ENCODE measurements around the gene RPS6KC1. TPM values are rescaled to one million over a fixed set of nuclear protein-coding genes. Genes with fewer than 3 reads are reported as not detected.
"Not testable (repeated sequence)": the region's sequence is repeated elsewhere in the genome, so short reads cannot be mapped to it uniquely, and the experiment has no call there.

Gene RPS6KC1
- total RNA-seq, 1 donor from 2014 or later: 50.5 TPM

DNA sequence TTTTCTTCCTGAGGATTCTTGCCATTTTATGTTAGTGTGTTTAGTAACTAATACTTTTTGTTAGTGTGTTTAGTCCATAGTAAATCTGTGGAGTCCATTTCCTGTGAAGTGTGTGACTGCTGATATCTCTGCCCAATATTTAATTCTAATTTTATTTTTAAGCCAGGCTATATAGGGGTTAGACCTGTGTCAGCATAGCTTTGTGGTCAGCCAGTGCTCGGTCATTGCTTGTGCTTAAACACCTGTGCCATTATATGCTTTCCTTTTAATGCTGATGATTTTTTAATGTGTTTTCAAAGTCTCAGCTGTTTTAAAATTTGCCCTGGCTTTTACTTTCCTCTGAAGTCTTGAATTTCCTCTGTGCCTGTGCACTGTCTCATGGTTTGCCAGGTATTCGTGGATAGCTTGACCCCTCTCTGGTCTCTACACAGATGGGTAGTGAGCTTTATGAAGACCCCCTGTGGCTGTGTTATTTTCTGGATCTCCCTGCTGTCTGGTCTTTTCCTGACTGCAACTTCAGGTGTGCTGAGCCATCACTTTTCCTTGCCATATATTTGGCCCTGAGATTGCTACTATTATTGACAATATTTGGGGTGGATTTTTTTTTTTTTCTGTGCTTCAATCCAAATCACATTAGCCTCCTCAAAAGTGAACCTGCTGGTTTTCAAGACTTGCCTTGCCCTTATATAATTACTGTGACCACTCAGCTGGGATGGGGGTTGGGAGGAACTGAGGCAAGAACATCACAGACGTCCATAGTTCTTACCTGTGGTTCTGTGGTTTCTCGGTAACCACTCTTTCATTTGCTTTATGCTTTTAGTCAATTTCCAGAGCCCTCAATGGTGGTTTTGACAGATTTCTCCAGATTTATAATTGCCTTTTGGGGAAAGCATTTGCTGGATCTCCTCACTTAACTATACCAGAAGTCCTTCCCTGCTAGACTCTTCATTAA lies 59.6 kb downstream of the RPS6KC1 start:
- DNase-seq: no peak

DNA sequence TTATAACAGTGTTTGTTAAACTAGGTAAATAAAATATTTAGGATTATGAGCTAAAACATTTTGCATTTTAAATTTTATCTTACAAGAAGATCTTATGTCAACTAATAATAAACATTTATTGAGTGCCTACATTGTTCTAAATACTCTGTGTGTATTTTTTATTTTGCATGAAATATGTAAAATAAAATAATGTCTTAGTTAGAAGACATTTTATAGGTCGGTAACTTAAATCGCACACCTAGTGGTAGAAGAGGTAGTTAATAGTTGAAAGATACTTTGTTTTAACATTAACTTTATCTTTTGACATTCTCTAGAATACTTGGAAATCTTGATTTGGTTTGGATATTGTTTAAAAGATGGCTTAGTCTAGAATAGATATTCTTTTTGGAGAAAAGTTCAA lies 60.5 kb downstream of the RPS6KC1 start:
- DNase-seq: no peak

DNA sequence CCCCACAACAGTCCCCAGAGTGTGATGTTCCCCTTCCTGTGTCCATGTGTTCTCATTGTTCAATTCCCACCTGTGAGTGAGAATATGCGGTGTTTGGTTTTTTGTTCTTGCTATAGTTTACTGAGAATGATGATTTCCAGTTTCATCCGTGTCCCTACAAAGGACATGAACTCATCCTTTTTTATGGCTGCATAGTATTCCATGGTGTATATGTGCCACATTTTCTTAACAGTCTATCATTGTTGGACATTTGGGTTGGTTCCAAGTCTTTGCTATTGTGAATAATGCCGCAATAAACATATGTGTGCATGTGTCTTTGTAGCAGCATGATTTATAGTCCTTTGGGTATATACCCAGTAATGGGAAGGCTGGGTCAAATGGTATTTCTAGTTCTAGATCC lies 61.7 kb downstream of the RPS6KC1 start:
- not testable (repeated sequence) for DNase-seq

DNA sequence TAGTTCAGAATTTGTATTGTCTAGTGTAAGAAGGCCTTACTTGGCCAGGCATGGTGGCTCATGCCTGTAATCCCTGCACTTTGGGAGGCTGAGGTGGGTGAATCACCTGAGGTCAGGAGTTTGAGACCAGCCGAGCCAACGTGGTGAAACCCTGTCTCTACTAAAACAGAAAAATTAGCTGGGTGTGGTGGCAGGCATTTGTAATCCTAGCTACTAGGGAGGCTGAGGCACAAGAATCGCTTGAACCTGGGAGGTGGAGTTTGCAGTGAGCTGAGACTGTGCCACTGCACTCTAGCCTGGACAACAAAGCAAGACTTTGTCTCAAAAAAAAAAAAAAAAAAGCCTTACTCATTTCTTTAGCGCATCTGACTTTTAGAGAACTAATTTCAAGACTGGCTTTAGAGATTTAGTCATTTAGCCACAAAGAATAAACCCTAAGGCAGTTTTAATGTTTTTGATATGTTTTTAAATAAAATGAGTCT lies 66.7 kb downstream of the RPS6KC1 start:
- DNase-seq: not testable (repeated sequence)

GRCh38 chr1:213119794-213120193 lies 68.8 kb downstream of the RPS6KC1 start:
- DNase-seq: no peak

DNA sequence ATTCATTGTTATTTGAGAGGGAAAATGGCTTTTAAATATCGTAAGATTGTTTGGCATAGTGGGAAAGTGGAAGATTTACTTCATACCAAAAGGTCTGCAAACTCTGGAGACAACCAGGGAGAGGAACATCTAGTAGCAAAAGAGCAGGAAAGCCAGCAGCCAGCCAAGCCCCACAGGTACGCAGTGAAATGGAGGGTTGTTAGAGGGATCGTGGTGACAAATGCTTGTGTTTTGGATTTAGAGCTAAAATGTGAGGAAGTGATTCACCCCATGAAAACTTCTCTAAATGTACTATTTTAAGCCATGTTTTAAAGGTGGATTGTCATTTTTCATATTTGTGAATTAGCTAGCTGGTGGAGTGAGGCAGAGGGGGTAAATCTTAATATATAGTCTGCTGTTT lies 69.3 kb downstream of the RPS6KC1 start:
- DNase-seq: no peak

DNA sequence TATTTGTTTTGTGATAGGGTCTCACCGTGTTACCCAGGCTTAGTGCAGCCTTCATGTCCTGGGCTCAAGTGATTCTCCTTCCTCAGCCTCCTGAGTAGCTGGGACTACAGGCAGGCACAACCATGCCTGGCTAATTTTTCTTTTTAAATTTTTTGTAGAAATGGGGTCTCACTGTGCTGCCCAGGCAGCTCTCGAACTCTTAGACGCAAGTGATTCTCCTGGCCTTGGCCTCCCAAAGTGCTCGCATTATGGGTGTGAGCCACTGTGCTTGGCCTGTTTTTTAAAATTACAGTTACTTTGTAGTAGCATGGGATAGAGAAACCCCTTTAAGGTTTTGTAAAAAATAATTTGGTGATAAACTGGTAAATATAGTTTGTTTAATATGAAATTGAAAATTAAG lies 69.9 kb downstream of the RPS6KC1 start:
- no peak for DNase-seq

- peak; percentile 67 for DNase-seq
Measured at GRCh38 chr1:213122514-213122929, 71.5 kb downstream of the RPS6KC1 start.

DNA sequence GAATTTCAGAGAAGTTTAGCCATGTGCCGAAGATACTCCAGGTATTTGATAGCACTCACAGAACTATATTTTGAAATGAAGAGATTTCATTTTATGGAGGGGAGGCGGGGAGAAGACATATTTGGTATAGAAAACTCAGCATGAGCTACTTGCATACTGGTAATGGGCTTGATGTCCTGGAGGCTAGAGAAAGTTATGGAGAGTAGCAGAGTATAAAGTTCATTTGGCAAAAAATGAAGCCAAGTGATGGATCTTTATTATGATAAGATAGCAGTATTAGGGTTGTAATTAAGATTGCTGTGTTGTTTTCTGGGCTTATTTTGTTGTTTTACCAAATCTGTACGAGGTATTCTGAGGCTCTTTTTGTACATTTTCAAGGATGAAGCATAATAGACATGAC lies 72.0 kb downstream of the RPS6KC1 start:
- DNase-seq: no peak

DNA sequence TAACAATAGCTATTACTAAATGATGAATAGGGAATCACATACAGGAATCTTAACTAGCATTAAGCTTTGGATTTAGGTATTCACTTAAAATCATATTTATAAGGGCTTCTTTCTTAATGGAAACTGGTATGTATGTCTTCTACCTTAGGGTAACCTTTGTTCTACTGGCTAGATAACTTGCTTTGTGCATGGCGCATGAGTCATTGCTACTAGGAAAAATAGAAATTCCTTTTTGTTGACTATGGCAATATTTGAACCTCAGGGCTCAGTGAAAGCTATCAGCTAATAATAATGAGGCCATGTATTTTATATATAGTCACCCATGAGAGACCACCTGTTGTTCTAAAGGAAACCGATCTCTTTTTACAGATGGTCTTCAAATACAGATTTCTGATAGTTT lies 72.5 kb downstream of the RPS6KC1 start:
- DNase-seq: no peak

DNA sequence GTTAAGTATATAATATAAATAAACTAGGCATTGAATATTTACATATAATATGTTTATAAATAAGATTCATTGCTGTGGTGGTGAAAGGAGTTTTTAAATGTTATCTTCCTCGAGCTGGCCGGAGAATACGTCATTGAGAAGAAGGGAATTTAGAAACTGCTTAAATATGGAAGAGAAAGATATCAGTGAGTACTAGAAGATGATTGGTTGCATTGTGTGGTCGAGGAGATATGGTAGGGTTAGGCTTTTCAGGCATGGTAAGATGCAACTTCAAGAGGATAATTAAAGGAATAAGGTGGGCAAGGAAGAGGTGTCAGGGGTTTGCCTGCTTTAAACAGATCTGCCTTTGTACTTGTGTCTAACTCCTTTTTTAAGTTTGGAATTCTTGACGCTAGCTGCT lies 73.5 kb downstream of the RPS6KC1 start:
- no peak for DNase-seq

DNA sequence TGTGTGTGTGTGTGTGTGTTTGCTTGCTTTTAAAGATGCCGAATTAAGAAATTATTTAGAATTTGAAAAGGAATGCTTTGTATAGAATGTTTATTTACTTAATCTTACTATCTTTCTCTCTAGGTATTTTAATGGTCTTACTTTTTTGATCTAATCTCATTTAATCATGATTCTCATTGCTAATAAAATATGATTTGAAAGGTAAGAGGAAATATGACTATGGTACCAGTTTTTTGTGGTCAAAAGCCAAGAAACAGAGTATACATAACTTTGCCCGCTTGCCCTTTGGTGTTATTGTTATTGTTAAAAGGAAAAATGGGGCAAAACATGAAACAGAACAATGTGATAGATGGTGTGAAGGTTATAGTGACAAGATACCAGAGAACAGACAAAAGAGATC lies 74.6 kb downstream of the RPS6KC1 start:
- no peak for DNase-seq

- no peak for DNase-seq
Measured at GRCh38 chr1:213127074-213127473, 76.0 kb downstream of the RPS6KC1 start.

- DNase-seq: no peak
Measured at GRCh38 chr1:213131851-213132655, 81.0 kb downstream of the RPS6KC1 start.

DNA sequence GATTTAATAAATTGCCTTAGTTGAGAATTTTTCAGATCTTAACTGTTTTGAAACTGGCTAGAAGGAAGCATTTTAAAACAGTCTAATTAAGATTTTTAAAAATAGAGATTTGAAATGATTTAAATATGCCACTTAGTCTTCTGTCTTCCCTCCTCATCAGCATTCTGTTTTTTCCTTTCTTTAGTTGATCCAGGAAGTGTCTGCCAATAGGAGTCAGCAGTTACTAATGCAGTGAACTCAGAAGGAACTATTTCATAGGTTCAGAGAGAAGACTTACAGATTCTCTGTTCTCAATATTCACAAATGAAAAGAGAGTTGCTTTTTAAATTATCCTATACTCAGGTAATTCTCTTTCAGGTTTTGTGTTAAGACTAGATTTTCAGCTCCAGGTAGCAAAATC lies 84.5 kb downstream of the RPS6KC1 start:
- no peak for DNase-seq

DNA sequence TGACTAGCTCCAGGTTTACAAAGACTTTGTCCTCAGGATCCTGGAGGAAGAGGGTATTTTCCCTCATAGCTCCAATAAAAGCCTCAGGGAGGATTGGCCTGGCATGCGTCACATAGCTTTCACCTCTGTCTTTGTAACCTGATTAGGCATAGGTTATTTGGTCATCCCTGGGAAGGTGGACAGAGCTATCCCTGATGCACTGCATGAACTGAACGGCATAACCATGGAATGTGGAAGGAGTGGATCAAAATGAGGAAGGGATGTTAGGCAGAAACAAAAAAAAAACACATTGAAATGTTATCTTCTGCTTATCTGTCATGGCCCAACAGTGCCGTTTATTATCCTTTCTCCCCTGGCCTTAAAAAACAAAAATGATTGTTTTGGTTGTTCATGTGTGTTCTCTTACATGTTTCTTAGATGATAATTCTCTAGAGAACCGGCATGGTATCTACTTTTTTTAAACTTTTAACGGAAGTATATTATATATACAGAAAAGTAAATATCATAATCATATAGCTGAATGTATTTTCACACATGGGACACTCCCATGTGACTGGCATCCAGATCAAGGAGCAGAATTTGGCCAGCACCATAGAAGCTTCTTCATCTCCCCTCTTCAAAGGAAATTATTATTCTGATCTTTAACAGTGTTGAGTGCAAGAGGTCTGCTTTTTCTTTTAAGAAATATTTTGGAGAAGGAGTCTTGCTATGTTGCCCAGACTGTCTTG lies 85.3 kb downstream of the RPS6KC1 start:
- no peak for DNase-seq

DNA sequence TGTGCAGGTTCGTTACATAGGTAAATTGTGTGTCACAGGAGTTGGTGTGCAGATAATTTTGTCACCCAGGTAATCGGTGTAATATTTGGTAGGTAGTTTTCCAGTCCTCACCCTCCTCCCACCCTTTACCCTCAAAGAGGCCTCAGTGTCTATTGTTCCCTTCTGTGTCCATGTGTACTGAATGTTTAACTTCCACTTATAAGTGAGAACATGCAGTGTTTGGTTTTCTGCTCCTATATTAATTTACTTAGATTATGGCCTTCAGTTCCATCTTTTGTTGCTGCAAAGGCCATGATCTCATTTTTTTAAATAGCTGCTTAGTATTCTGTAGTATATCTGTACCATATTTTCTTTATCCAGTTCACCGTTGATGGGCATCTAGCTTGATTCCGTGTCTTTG lies 87.3 kb downstream of the RPS6KC1 start:
- DNase-seq: peak; percentile 11

GRCh38 chr1:213138892-213139291 lies 87.9 kb downstream of the RPS6KC1 start:
- no peak for DNase-seq

DNA sequence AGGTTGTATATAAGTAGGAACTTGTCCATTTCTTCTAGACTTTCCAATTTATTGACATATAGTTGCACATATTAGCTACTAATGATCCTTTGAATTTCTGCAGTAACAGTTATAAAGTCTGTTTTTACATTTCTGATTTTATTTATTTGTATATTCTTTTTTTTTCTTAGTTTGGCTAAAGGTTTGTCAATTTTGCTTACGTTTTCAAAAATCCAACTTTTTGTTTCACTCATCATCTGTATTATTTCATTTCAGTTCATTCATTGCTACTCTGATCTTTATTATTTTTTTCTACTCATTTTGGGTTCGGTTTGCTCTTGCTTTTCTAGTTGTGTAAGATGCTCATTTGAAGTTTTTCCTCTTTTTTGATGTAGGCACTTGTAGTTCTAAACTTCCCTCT lies 97.9 kb downstream of the RPS6KC1 start:
- no peak for DNase-seq

DNA sequence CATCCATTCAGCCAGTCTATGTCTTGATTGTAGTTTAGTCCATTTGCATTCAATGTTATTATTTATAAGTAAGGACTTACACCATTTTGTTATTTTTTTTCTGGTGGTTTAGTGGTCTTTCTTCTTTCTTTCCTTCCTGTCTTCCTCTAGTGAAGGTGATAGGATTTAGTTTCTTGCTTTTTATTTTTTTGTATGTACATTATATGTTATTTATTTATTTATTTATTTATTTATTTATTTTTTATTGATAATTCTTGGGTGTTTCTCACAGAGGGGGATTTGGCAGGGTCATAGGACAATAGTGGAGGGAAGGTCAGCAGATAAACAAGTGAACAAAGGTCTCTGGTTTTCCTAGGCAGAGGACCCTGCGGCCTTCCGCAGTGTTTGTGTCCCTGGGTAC lies 99.0 kb downstream of the RPS6KC1 start:
- DNase-seq: not testable (repeated sequence)

- no peak for DNase-seq
Measured at GRCh38 chr1:213154056-213154685, 103.1 kb downstream of the RPS6KC1 start.

DNA sequence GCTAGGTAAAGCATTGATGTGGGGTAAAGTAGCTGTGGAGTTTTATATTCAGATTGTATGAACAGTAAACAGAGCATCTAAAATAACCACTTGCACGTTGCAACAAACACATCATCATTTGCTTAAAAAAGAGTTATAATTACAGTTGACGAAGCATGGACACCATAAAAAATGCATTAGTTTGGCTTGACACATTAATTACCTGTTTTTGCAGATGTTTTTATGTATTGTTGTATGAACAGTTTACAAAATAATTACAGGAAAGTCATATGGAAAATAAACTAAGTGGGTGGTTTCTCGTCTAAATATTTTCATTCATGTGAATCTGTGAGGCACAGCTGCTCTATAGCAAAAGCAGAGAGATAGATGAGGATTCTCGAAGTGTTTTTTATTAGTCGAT lies 108.3 kb downstream of the RPS6KC1 start:
- DNase-seq: peak; percentile 14

All from tongue (tissue), 2 donors.